GM18502 (cell line): Measurements from ENCODE around the gene TENM3.
"Not testable (repeated sequence)": the region's sequence is repeated elsewhere in the genome, so short reads cannot be mapped to it uniquely, and the experiment has no call there.

Experiments
- ATAC-seq: cut with Tn5 transposase; IDR thresholded peaks from one replicate; pipeline ENCODE4 v1.9.1; 2021; ENCODE audit warnings: mild to moderate bottlenecking; ENCODE audit not compliant: unreplicated experiment, poor library complexity

The TENM3 gene

GRCh38 chr4:182380771-182381181 is 137.6 kb downstream of the TENM3 start:
- no peak for ATAC-seq

- no peak for ATAC-seq
These were observed 139.7 kb downstream of the TENM3 start for GRCh38 chr4:182382941-182383340.

GRCh38 chr4:182384631-182385091 is 141.5 kb downstream of the TENM3 start:
- ATAC-seq = no peak

- ATAC-seq = peak; percentile 83
These were observed 142.7 kb downstream of the TENM3 start for GRCh38 chr4:182385897-182386296.

GRCh38 chr4:182386576-182386975 is 143.4 kb downstream of the TENM3 start:
- ATAC-seq = not testable (repeated sequence)

GRCh38 chr4:182391111-182391684 is 148.0 kb downstream of the TENM3 start:
- ATAC-seq = no peak

- no peak for ATAC-seq
These were observed 151.0 kb downstream of the TENM3 start for GRCh38 chr4:182394181-182394580.

- no peak for ATAC-seq
These were observed 156.9 kb downstream of the TENM3 start for GRCh38 chr4:182400081-182400480.

- ATAC-seq = no peak
These were observed 157.6 kb downstream of the TENM3 start for GRCh38 chr4:182400790-182401189.

- no peak for ATAC-seq
These were observed 161.2 kb downstream of the TENM3 start for GRCh38 chr4:182404376-182404775.

GRCh38 chr4:182405087-182405486 is 161.9 kb downstream of the TENM3 start:
- no peak for ATAC-seq

GRCh38 chr4:182409271-182409670 is 166.1 kb downstream of the TENM3 start:
- no peak for ATAC-seq

- no peak for ATAC-seq
These were observed 168.2 kb downstream of the TENM3 start for GRCh38 chr4:182411391-182411790.

GRCh38 chr4:182413550-182413949 is 170.3 kb downstream of the TENM3 start:
- no peak for ATAC-seq

- ATAC-seq = no peak
These were observed 171.9 kb downstream of the TENM3 start for GRCh38 chr4:182415116-182415515.

- ATAC-seq = no peak
These were observed 172.9 kb downstream of the TENM3 start for GRCh38 chr4:182416067-182416466.

GRCh38 chr4:182418054-182418734 is 175.0 kb downstream of the TENM3 start:
- peak; percentile 54 for ATAC-seq

- ATAC-seq = no peak
These were observed 177.0 kb downstream of the TENM3 start for GRCh38 chr4:182420189-182420588.

GRCh38 chr4:182421753-182422152 is 178.6 kb downstream of the TENM3 start:
- no peak for ATAC-seq

- no peak for ATAC-seq
These were observed 182.1 kb downstream of the TENM3 start for GRCh38 chr4:182425302-182425701.

- ATAC-seq = no peak
These were observed 183.7 kb downstream of the TENM3 start for GRCh38 chr4:182426901-182427300.

- no peak for ATAC-seq
These were observed 184.4 kb downstream of the TENM3 start for GRCh38 chr4:182427554-182427953.
